A673 (cell line): ENCODE measurements around the gene GABRB1.

Source experiments
- CTCF ChIP-seq: fragments of 300-800, 200-600 bp; sonication (generic); conservative IDR thresholded peaks from 2 replicates; pipeline ENCODE4 v1.5.1; 2017; ENCODE audit warnings: low read depth, mild to moderate bottlenecking, antibody characterized with exemption, low read length, moderate library complexity, mixed read lengths
- EZH2 ChIP-seq: fragments of 200-600 bp; sonication (generic); IDR thresholded peaks from 2 replicates; pipeline ENCODE4 v1.6.1; 2017; ENCODE audit warnings: borderline replicate concordance, low read depth, mild to moderate bottlenecking, mixed read lengths, antibody characterized with exemption, low read length; ENCODE audit not compliant: poor library complexity, severe bottlenecking

DNA sequence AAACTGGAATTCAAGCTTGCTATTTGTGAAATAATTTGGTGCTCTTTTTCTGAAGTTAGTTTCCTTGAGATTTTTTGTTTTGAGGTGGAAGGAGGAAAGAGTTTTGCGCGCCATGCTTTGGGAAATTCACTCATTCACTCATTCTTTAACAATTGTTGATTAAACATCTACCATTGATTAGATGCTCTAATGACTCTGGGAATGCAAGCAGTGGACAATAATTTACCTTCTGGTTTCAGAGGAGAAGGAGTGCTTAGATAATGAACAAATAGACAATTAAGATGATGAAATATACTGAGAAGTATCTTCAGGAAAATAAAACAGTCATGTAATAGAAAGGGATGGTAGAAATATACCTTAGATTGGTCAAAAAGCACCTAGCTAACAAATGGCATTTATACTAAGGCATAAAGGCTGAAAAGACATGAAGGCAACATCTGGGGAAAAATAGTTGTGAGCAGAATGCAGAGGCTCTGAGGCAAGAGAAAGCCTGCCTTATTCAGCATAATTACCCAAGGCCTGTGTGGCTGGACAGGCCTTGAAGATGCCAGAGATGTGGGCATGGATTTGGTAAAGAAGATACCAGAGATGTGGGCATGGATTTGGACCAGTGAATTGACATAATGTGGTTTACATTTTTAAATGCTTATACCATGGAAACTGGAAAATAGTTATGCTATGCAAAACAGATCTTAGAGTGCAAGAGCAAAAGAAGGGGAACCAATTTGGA is 434.9 kb downstream of the GABRB1 start:
- no peak for TF ChIP-seq CTCF
- no peak for TF ChIP-seq EZH2
